ENCODE measurements around the gene ZC3H7A. TPM values are rescaled to one million over a fixed set of nuclear protein-coding genes. Genes with fewer than 3 reads are reported as not detected.

The ZC3H7A gene
- total and polyA plus RNA-seq, 2 of the 13 experiments (the other 11 are each of a cell fraction or from before 2014, with no cell fraction given), result 29.2 to 36.8 TPM

GRCh38 chr16:11742536-11743307 is 54.3 kb downstream of the ZC3H7A start, which contains the start of gene TXNDC11 (continued):
- TF ChIP-seq FOXJ3 (CRISPR knock-in tag; IDR thresholded peaks at IDR 0.05; ENCODE audit: borderline replicate concordance) (peak; percentile 24; the same call in 1 of the 2 replicates), EZH2 (conservative IDR thresholded peaks at IDR 0.05; ENCODE audit: low read depth, low read length) (no peak), GLI4 (CRISPR knock-in tag; IDR thresholded peaks at IDR 0.05; ENCODE audit: borderline replicate concordance) (peak; percentile 72; the same call in 1 of the 2 replicates), ZNF207 (IDR thresholded peaks at IDR 0.05; ENCODE audit: borderline replicate concordance) (no peak), ASH2L (IDR thresholded peaks at IDR 0.05; ENCODE audit: insufficient read length, low read depth, low read length) (peak; percentile 6), ZNF772 (CRISPR knock-in tag; IDR thresholded peaks at IDR 0.05) (peak; percentile 94), ZFP36L1 (CRISPR knock-in tag; IDR thresholded peaks at IDR 0.05) (peak; percentile 35; the same call in 1 of the 2 replicates), HIVEP1 (CRISPR knock-in tag; IDR thresholded peaks at IDR 0.05) (peak; percentile 78), ZNF143 (CRISPR knock-in tag; IDR thresholded peaks at IDR 0.05) (no peak; the same call in 1 of the 2 replicates), CHCHD3 (CRISPR knock-in tag; IDR thresholded peaks at IDR 0.05) (peak; percentile 86; the same call in 1 of the 2 replicates), KAT8 (CRISPR knock-in tag; IDR thresholded peaks at IDR 0.05) (peak; percentile 53; the same call in 1 of the 2 replicates), MXD4 (CRISPR knock-in tag; IDR thresholded peaks at IDR 0.05) (peak; percentile 85), CREBL2 (CRISPR knock-in tag; IDR thresholded peaks at IDR 0.05; ENCODE audit: borderline replicate concordance) (peak; percentile 27; the same call in 1 of the 2 replicates), ZNF780A (CRISPR knock-in tag; IDR thresholded peaks at IDR 0.05) (no peak; the same call in 1 of the 2 replicates), ZNF547 (CRISPR knock-in tag; IDR thresholded peaks at IDR 0.05) (peak; percentile 87), EHMT2 (IDR thresholded peaks at IDR 0.05; ENCODE audit: borderline replicate concordance, low read depth, low read length) (no peak), ZFP37 (CRISPR knock-in tag; IDR thresholded peaks at IDR 0.05; ENCODE audit: borderline replicate concordance) (peak; percentile 28; the same call in 1 of the 2 replicates), ARID5B (CRISPR knock-in tag; IDR thresholded peaks at IDR 0.05) (peak; percentile 84)
- TF ChIP-seq, protein P1, sequence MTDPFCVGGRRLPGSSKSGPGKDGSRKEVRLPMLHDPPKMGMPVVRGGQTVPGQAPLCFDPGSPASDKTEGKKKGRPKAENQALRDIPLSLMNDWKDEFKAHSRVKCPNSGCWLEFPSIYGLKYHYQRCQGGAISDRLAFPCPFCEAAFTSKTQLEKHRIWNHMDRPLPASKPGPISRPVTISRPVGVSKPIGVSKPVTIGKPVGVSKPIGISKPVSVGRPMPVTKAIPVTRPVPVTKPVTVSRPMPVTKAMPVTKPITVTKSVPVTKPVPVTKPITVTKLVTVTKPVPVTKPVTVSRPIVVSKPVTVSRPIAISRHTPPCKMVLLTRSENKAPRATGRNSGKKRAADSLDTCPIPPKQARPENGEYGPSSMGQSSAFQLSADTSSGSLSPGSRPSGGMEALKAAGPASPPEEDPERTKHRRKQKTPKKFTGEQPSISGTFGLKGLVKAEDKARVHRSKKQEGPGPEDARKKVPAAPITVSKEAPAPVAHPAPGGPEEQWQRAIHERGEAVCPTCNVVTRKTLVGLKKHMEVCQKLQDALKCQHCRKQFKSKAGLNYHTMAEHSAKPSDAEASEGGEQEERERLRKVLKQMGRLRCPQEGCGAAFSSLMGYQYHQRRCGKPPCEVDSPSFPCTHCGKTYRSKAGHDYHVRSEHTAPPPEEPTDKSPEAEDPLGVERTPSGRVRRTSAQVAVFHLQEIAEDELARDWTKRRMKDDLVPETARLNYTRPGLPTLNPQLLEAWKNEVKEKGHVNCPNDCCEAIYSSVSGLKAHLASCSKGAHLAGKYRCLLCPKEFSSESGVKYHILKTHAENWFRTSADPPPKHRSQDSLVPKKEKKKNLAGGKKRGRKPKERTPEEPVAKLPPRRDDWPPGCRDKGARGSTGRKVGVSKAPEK (CRISPR knock-in tag; IDR thresholded peaks at IDR 0.05; ENCODE audit: borderline replicate concordance), result 0 out of 2 replicates have a peak, but pooled peaks have one; percentile 57
- TF ChIP-seq, protein P2, sequence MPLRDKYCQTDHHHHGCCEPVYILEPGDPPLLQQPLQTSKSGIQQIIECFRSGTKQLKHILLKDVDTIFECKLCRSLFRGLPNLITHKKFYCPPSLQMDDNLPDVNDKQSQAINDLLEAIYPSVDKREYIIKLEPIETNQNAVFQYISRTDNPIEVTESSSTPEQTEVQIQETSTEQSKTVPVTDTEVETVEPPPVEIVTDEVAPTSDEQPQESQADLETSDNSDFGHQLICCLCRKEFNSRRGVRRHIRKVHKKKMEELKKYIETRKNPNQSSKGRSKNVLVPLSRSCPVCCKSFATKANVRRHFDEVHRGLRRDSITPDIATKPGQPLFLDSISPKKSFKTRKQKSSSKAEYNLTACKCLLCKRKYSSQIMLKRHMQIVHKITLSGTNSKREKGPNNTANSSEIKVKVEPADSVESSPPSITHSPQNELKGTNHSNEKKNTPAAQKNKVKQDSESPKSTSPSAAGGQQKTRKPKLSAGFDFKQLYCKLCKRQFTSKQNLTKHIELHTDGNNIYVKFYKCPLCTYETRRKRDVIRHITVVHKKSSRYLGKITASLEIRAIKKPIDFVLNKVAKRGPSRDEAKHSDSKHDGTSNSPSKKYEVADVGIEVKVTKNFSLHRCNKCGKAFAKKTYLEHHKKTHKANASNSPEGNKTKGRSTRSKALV (CRISPR knock-in tag; IDR thresholded peaks at IDR 0.05), result no peak

Data from HepG2 (cell line).